ENCODE measurements around the gene CEPT1.

The CEPT1 gene

DNA sequence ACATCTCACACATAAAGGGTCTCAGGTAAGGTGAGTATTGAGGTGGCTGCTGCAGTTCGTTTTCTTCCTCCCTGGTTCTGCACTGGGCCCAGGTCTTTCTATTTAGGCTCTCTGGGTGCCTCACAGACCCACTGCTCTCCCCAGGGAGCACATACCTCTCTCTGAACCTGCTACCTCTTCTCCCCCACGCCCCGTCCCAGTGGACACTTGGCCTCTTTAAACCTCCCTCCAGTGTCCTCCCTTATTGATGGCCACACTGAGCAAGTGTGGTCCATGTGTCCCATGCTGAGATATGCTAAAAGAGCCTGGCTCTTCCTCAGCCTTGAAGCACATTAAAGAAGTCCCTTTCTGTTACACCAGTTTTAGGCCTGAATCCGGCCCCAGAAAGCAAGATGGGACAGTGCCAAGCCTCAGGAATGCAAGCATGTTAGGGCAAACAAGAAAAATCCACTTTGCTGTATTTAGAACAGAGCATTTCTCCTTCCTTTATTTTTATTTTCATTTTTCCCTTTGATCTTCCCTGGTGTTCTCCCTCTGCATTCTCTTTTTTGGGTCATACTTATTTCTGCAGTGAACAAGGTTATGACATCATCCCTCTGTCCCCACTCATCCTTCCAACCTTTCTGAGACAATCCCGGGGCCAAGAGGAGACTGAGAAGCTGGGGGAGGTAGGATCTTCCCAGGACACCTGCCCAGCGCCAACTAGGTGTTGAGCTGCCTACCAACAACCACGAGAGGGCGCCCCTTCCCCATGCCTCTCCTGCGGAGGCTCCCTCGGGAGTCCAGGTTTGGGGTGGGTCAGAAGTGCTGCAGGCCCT is 82.5 kb downstream of the CEPT1 start:
- DNase-seq (ENCODE audit: extremely low read depth, insufficient read length), result peak; percentile 84

GRCh38 chr1:111223126-111223685 is 83.2 kb downstream of the CEPT1 start:
- no peak for TF ChIP-seq CTCF (IDR thresholded peaks at IDR 0.05; ENCODE audit: insufficient read depth, low read length, poor library complexity, severe bottlenecking)
- Histone ChIP-seq H3K27me3 (replicated peaks; ENCODE audit: control insufficient read depth, insufficient read depth, low read length) (no peaks in the 10 kb centered on the region), H3K36me3 (ENCODE audit: control insufficient read depth, insufficient read depth, low read length) (no peaks in the 10 kb centered on the region), H3K4me3 (replicated peaks; ENCODE audit: low read depth, low read length) (no peak overlapping the region)
- no peak for DNase-seq (ENCODE audit: extremely low read depth, insufficient read length)

More for the DNA sequence above, 82.5 kb downstream of the CEPT1 start:
- no peaks in the 10 kb centered on the region for H3K27me3 ChIP-seq (replicated peaks; ENCODE audit: control insufficient read depth, insufficient read depth, low read length)
- H3K36me3 ChIP-seq (ENCODE audit: control insufficient read depth, insufficient read depth, low read length), result no peaks in the 10 kb centered on the region
- peak overlapping the region; percentile 2; the same call in 1 of the 2 replicates for H3K4me3 ChIP-seq (replicated peaks; ENCODE audit: low read depth, low read length)
- TF ChIP-seq CTCF (IDR thresholded peaks at IDR 0.05; ENCODE audit: insufficient read depth, low read length, poor library complexity, severe bottlenecking), result peak; percentile 89

- Histone ChIP-seq H3K4me3 (replicated peaks; ENCODE audit: low read depth, low read length) (no peak overlapping the region), H3K27me3 (replicated peaks; ENCODE audit: control insufficient read depth, insufficient read depth, low read length) (no peaks in the 10 kb centered on the region), H3K36me3 (ENCODE audit: control insufficient read depth, insufficient read depth, low read length) (no peaks in the 10 kb centered on the region)
- DNase-seq (ENCODE audit: extremely low read depth, insufficient read length), result no peak
- no peak for TF ChIP-seq CTCF (IDR thresholded peaks at IDR 0.05; ENCODE audit: insufficient read depth, low read length, poor library complexity, severe bottlenecking)
These were observed 85.1 kb downstream of the CEPT1 start for GRCh38 chr1:111225091-111225490.

GRCh38 chr1:111225717-111226400 is 85.8 kb downstream of the CEPT1 start:
- H3K27me3 ChIP-seq (replicated peaks; ENCODE audit: control insufficient read depth, insufficient read depth, low read length), result no peaks in the 10 kb centered on the region
- no peak for DNase-seq (ENCODE audit: extremely low read depth, insufficient read length)
- TF ChIP-seq CTCF (IDR thresholded peaks at IDR 0.05; ENCODE audit: insufficient read depth, low read length, poor library complexity, severe bottlenecking), result no peak
- H3K4me3 ChIP-seq (replicated peaks; ENCODE audit: low read depth, low read length), result no peak overlapping the region
- H3K36me3 ChIP-seq (ENCODE audit: control insufficient read depth, insufficient read depth, low read length), result no peaks in the 10 kb centered on the region

DNA sequence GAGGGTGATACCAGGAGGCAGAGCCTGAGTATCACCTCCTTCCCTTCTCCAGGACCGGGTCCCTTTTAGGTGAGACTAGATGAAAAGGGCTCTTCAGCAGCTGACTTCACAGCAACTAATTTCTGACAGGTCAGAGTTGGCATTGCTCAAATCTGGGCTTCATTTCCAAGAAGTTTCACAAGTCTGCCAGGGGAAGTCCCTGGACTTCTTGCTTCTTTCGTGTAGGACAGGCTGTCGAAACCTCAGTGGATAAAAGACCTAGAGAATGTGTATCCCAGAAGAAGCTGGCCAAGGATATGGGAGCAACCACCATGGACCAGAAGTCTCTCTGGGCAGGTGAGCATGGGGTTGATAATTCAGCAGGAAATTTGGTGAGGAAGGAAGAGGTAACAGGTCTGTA is 87.4 kb downstream of the CEPT1 start, which contains the start of gene CHI3L2:
CHI3L2 (plus strand) TSS at position 280 of the 400 bp plus-strand sequence; CDS start at position 297, 17 bp downstream.
- H3K36me3 ChIP-seq (ENCODE audit: control insufficient read depth, insufficient read depth, low read length), result no peaks in the 10 kb centered on the region
- no peak within 1 kb of the TSS for H3K4me3 ChIP-seq (replicated peaks; ENCODE audit: low read depth, low read length)
- TF ChIP-seq CTCF (IDR thresholded peaks at IDR 0.05; ENCODE audit: insufficient read depth, low read length, poor library complexity, severe bottlenecking), result no peak
- no peak for DNase-seq (ENCODE audit: extremely low read depth, insufficient read length)
- H3K27me3 ChIP-seq (replicated peaks; ENCODE audit: control insufficient read depth, insufficient read depth, low read length), result no peaks in the 10 kb centered on the region

Measured in GM06990 (cell line).